ENCODE results near the gene M1AP.
"Not testable (repeated sequence)": the region's sequence is repeated elsewhere in the genome, so short reads cannot be mapped to it uniquely, and the experiment has no call there.

The M1AP gene

GRCh38 chr2:74564222-74564621 is 83.9 kb downstream of the M1AP start:
- DNase-seq (ENCODE audit: low read depth), result no peak
- H3K4me3 ChIP-seq (ENCODE audit: low read depth, low read length), result no peak overlapping the region
- TF ChIP-seq, protein P1, sequence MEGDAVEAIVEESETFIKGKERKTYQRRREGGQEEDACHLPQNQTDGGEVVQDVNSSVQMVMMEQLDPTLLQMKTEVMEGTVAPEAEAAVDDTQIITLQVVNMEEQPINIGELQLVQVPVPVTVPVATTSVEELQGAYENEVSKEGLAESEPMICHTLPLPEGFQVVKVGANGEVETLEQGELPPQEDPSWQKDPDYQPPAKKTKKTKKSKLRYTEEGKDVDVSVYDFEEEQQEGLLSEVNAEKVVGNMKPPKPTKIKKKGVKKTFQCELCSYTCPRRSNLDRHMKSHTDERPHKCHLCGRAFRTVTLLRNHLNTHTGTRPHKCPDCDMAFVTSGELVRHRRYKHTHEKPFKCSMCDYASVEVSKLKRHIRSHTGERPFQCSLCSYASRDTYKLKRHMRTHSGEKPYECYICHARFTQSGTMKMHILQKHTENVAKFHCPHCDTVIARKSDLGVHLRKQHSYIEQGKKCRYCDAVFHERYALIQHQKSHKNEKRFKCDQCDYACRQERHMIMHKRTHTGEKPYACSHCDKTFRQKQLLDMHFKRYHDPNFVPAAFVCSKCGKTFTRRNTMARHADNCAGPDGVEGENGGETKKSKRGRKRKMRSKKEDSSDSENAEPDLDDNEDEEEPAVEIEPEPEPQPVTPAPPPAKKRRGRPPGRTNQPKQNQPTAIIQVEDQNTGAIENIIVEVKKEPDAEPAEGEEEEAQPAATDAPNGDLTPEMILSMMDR (IDR thresholded peaks at IDR 0.05; ENCODE audit: control insufficient read depth, extremely low read depth, insufficient read depth), result no peak

GRCh38 chr2:74562126-74562775 is 85.9 kb downstream of the M1AP start:
- H3K4me3 ChIP-seq (ENCODE audit: low read depth, low read length), result no peak overlapping the region
- no peak for DNase-seq (ENCODE audit: low read depth)
- TF ChIP-seq, protein P1 (IDR thresholded peaks at IDR 0.05; ENCODE audit: control insufficient read depth, extremely low read depth, insufficient read depth), result no peak

- not testable (repeated sequence) for H3K4me3 ChIP-seq (ENCODE audit: low read depth, low read length)
These were observed 87.1 kb downstream of the M1AP start for GRCh38 chr2:74561022-74561421.

GRCh38 chr2:74560591-74560990 is 87.5 kb downstream of the M1AP start:
- TF ChIP-seq, protein P1 (IDR thresholded peaks at IDR 0.05; ENCODE audit: control insufficient read depth, extremely low read depth, insufficient read depth), result no peak
- DNase-seq (ENCODE audit: low read depth), result no peak
- no peak overlapping the region for H3K4me3 ChIP-seq (ENCODE audit: low read depth, low read length)

More at GRCh38 chr2:74561022-74561421, 87.1 kb downstream of the M1AP start:
- not testable (repeated sequence) for DNase-seq (ENCODE audit: low read depth)

DNA sequence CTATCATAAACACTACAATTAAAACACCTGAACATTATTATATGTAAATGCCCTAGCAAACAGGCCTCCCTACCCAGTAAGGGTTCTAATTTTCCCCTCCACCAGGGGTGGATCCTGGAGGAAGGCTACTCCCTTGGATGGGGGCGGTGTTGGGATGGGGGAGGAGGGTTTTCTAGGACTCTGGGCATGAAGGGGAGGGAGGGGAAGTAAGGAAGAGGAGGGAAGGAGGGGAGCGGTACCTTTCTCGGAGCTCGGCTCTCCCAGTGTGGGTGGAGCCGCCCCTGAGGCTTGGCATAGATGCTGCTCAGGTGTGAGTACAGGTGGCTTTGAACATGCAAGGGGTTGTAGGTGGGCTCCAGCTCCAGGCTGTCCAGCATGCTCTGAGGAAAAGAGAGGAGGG is 88.2 kb downstream of the M1AP start:
- TF ChIP-seq, protein P1 (IDR thresholded peaks at IDR 0.05; ENCODE audit: control insufficient read depth, extremely low read depth, insufficient read depth), result no peak
- H3K4me3 ChIP-seq (ENCODE audit: low read depth, low read length), result no peak overlapping the region
- no peak for DNase-seq (ENCODE audit: low read depth)

- DNase-seq (ENCODE audit: low read depth), result no peak
These were observed 89.6 kb downstream of the M1AP start for GRCh38 chr2:74558284-74559230.

More at GRCh38 chr2:74558284-74559230, 89.6 kb downstream of the M1AP start:
- TF ChIP-seq, protein P1 (IDR thresholded peaks at IDR 0.05; ENCODE audit: control insufficient read depth, extremely low read depth, insufficient read depth), result no peak
- no peak overlapping the region for H3K4me3 ChIP-seq (ENCODE audit: low read depth, low read length)

All from LNCaP clone FGC (cell line).